Measurements from ENCODE around the gene CPNE5.

DNA sequence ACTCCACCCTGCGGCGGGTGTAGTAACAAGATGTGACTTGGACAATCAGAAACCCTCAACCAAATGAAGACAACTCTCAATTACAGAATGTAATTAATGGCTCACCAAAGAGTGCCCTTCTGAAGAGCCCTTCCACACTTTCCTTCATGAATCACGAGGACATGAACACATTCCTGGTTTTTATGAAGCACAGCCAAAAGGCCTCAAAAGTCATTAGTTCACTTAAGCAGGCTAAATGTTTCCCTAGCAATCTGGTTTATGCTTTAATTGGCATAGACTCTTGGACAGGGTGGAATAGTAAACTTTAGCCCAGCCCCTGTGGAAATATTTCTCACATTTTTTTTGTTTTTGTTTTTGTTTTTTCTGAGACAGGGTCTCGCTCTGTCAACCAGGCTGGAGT is 20.5 kb downstream of the CPNE5 start:
- TF ChIP-seq, protein P1, sequence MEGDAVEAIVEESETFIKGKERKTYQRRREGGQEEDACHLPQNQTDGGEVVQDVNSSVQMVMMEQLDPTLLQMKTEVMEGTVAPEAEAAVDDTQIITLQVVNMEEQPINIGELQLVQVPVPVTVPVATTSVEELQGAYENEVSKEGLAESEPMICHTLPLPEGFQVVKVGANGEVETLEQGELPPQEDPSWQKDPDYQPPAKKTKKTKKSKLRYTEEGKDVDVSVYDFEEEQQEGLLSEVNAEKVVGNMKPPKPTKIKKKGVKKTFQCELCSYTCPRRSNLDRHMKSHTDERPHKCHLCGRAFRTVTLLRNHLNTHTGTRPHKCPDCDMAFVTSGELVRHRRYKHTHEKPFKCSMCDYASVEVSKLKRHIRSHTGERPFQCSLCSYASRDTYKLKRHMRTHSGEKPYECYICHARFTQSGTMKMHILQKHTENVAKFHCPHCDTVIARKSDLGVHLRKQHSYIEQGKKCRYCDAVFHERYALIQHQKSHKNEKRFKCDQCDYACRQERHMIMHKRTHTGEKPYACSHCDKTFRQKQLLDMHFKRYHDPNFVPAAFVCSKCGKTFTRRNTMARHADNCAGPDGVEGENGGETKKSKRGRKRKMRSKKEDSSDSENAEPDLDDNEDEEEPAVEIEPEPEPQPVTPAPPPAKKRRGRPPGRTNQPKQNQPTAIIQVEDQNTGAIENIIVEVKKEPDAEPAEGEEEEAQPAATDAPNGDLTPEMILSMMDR (optimal IDR thresholded peaks at IDR 0.05 in 1 of 3, IDR thresholded peaks at IDR 0.05 in 1 of 3, conservative IDR thresholded peaks at IDR 0.05 in 1 of 3; ENCODE audit: extremely low read depth in 1 of 3, insufficient read depth in 2 of 3, low read length in 3 of 3) = no peak
- TF ChIP-seq EZH2 (IDR thresholded peaks at IDR 0.05; ENCODE audit: low read length) = no peak

Data from keratinocyte (primary cell).